Smooth muscle cell (in vitro differentiated cells): ENCODE data around the gene USP17L30. TPM values are rescaled to one million over a fixed set of nuclear protein-coding genes. Genes with fewer than 3 reads are reported as not detected.
"Not testable (repeated sequence)": the region's sequence is repeated elsewhere in the genome, so short reads cannot be mapped to it uniquely, and the experiment has no call there.

Experiments used
- DNase-seq: peaks from one replicate; lab custom pipeline; 2025; ENCODE audit not compliant: unreplicated experiment; lab: John Stamatoyannopoulos, UW
- H2AFZ ChIP-seq: fragments of 200-600 bp; sonication (generic); 2 replicates; pipeline ENCODE4 v1.6.0; 2016; ENCODE audit warnings: antibody characterized with exemption, low read depth, mild to moderate bottlenecking
- H3F3A ChIP-seq: fragments of 200-600 bp; sonication (generic); 2 replicates; pipeline ENCODE4 v1.6.0; 2017; ENCODE audit warnings: antibody characterized with exemption, low read depth
- H3K27ac ChIP-seq: fragments of 200-600 bp; sonication (generic); 2 replicates; pipeline ENCODE4 v1.5.1; 2016; ENCODE audit warnings: low read depth, mild to moderate bottlenecking
- H3K27me3 ChIP-seq: fragments of 200-600 bp; sonication (generic); 2 replicates; pipeline ENCODE4 v1.6.1; 2016; ENCODE audit warnings: low read depth, mild to moderate bottlenecking
- H3K36me3 ChIP-seq: fragments of 200-600 bp; sonication (generic); 2 replicates; pipeline ENCODE4 v1.5.1; 2016; ENCODE audit warnings: low read depth
- H3K4me1 ChIP-seq: fragments of 200-600 bp; sonication (generic); 2 replicates; pipeline ENCODE4 v1.5.1; 2016; ENCODE audit warnings: low read depth
- H3K4me2 ChIP-seq: fragments of 200-600 bp; sonication (generic); 2 replicates; pipeline ENCODE4 v1.6.0; 2016; ENCODE audit warnings: mild to moderate bottlenecking
- H3K4me3 ChIP-seq: fragments of 200-600 bp; sonication (generic); 2 replicates; pipeline ENCODE4 v1.5.1; 2016; ENCODE audit warnings: mild to moderate bottlenecking
- H3K79me2 ChIP-seq: fragments of 200-600 bp; sonication (generic); 2 replicates; pipeline ENCODE4 v1.6.0; 2016; ENCODE audit warnings: low read depth, mild to moderate bottlenecking
- H3K9ac ChIP-seq: fragments of 200-600 bp; sonication (generic); 2 replicates; pipeline ENCODE4 v1.6.0; 2016; ENCODE audit warnings: low read depth
- H3K9me3 ChIP-seq: fragments of 200-600 bp; sonication (generic); replicated peaks from 2 replicates; pipeline ENCODE4 v1.5.1; 2016; ENCODE audit warnings: low read depth
- H4K20me1 ChIP-seq: fragments of 200-600 bp; sonication (generic); 2 replicates; pipeline ENCODE4 v1.6.0; 2016; ENCODE audit warnings: low read depth
- WGBS: methylation state at CpG from one replicate; pipeline ENCODE4 v1.1.7; 2016; ENCODE audit warnings: low lambda C conversion rate; 5-methylcytosine and 5-hydroxymethylcytosine counted together
- polyA plus RNA-seq: library from polyadenylated mRNA; unstranded; fragments of >200 nt; fragmentation: Nextera tagmentation; extraction: Ambion mirVana; gene quantifications from 2 replicates; pipeline ENCODE4 v1.2.1, GENCODE V29; 2016
- small RNA-seq: library from RNA; depleted of rRNA; stranded (forward); fragments of <200 nt; gene quantifications from one replicate; pipeline ENCODE3, GENCODE V24; 2014
- total RNA-seq: library from RNA; depleted of rRNA; stranded (reverse); fragments of >200 nt; gene quantifications from 2 replicates; pipeline ENCODE4 v1.2.3, GENCODE V29; 2014
- TF ChIP-seq, protein P1 (sequence below): fragments of 200-600 bp; sonication (generic); IDR thresholded peaks from 2 replicates; pipeline ENCODE4 v1.5.1; 2017; ENCODE audit warnings: borderline replicate concordance, mild to moderate bottlenecking, antibody characterized with exemption; ENCODE audit not compliant: insufficient read depth, poor library complexity, severe bottlenecking

The USP17L30 gene
- total and polyA plus RNA-seq, 2 experiments from 2014 or later, result not detected

DNA sequence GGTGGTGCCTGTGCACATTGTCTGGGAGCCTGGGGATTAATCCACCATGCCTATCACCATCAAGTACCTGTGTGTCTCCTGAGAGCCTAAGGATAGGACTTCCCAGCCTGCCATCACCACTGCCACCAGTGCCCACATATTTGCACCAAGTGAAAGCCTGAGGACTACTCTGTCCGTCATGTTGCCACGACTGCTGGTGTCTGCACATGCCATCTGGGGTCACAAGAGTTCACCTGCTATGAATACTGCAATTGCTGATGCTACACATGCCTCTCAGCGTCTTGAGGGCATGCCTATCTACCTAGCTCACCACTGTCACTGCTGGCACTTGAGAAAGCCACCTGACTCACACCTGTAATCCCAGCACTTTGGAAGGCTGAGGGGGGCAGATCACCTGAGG, 43.6 kb downstream of the USP17L30 start:
- not testable (repeated sequence) for H3K79me2 ChIP-seq, H3F3A ChIP-seq, H3K9me3 ChIP-seq, H3K9ac ChIP-seq, H4K20me1 ChIP-seq, H3K4me2 ChIP-seq, DNase-seq, H3K27me3 ChIP-seq, H3K4me1 ChIP-seq, H2AFZ ChIP-seq, H3K36me3 ChIP-seq, H3K27ac ChIP-seq, H3K4me3 ChIP-seq
- 65% methylated on average over 3 of the region's 3 CpGs for WGBS

DNA sequence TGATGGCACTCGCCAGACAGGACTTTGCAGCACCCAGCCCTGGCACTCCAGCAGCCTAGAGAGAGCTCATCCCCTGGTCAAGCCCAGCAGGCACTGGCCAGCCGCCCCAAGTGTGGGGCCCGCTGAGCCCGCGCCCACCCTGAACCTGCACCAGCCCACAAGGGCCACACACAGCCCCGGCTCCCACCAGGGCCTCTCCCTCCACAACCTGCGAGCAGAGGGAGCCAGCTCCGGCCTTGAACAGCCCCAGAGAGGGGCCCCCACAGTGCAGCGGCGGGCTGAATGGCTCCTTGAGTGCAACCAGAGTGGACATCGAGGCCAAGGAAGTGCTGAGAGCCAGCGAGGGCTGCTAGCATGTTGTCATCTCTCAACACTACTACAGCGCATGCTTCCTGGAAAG, 46.9 kb downstream of the USP17L30 start:
- Histone ChIP-seq H4K20me1 (no peaks in the 10 kb centered on the region), H3K4me2 (no peak overlapping the region), H3K9me3 (no peaks in the 10 kb centered on the region), H3K36me3 (no peaks in the 10 kb centered on the region), H3K27me3 (no peaks in the 10 kb centered on the region), H3K4me1 (no peaks in the 10 kb centered on the region), H2AFZ (no peak overlapping the region), H3K9ac (no peak overlapping the region), H3K4me3 (no peak overlapping the region), H3K79me2 (no peaks in the 10 kb centered on the region), H3K27ac (no peak overlapping the region), H3F3A (no peaks in the 10 kb centered on the region)
- no peak for DNase-seq
- 78% methylated on average over 13 of the region's 13 CpGs for WGBS
- TF ChIP-seq, protein P1, sequence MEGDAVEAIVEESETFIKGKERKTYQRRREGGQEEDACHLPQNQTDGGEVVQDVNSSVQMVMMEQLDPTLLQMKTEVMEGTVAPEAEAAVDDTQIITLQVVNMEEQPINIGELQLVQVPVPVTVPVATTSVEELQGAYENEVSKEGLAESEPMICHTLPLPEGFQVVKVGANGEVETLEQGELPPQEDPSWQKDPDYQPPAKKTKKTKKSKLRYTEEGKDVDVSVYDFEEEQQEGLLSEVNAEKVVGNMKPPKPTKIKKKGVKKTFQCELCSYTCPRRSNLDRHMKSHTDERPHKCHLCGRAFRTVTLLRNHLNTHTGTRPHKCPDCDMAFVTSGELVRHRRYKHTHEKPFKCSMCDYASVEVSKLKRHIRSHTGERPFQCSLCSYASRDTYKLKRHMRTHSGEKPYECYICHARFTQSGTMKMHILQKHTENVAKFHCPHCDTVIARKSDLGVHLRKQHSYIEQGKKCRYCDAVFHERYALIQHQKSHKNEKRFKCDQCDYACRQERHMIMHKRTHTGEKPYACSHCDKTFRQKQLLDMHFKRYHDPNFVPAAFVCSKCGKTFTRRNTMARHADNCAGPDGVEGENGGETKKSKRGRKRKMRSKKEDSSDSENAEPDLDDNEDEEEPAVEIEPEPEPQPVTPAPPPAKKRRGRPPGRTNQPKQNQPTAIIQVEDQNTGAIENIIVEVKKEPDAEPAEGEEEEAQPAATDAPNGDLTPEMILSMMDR, result no peak

Small RNA genes within 50 kb of the gene (small RNA-seq; reads per million reads assigned to genes)
- gene RNA5SP153, result not detected

Other genes starting within 250 kb of the USP17L30 start
- gene FAM90A26, start 192.7 kb upstream of the USP17L30 start, total RNA-seq, result not detected in 2 replicates
- not detected in 2 replicates for gene FAM90A26, start 192.7 kb upstream of the USP17L30 start, polyA plus RNA-seq
- gene USP17L10, start 152.5 kb upstream of the USP17L30 start, total RNA-seq, result not detected in 2 replicates
- gene USP17L10, start 152.5 kb upstream of the USP17L30 start, polyA plus RNA-seq, result not detected in 2 replicates
- gene USP17L11, start 147.7 kb upstream of the USP17L30 start, total RNA-seq, result not detected in 2 replicates
- not detected in 2 replicates for gene USP17L11, start 147.7 kb upstream of the USP17L30 start, polyA plus RNA-seq
- gene USP17L12, start 143.0 kb upstream of the USP17L30 start, total RNA-seq, result not detected in 2 replicates
- not detected in 2 replicates for gene USP17L12, start 143.0 kb upstream of the USP17L30 start, polyA plus RNA-seq
- not detected in 2 replicates for gene USP17L13, start 138.2 kb upstream of the USP17L30 start, total RNA-seq
- gene USP17L13, start 138.2 kb upstream of the USP17L30 start, polyA plus RNA-seq, result not detected in 2 replicates
- not detected in 2 replicates for gene USP17L15, start 128.7 kb upstream of the USP17L30 start, total RNA-seq
- not detected in 2 replicates for gene USP17L15, start 128.7 kb upstream of the USP17L30 start, polyA plus RNA-seq
- not detected in 2 replicates for gene USP17L17, start 119.2 kb upstream of the USP17L30 start, total RNA-seq
- not detected in 2 replicates for gene USP17L17, start 119.2 kb upstream of the USP17L30 start, polyA plus RNA-seq
- gene USP17L18, start 114.5 kb upstream of the USP17L30 start, total RNA-seq, result not detected in 2 replicates
- not detected in 2 replicates for gene USP17L18, start 114.5 kb upstream of the USP17L30 start, polyA plus RNA-seq
- not detected in 2 replicates for gene USP17L19, start 109.8 kb upstream of the USP17L30 start, total RNA-seq
- gene USP17L19, start 109.8 kb upstream of the USP17L30 start, polyA plus RNA-seq, result not detected in 2 replicates
- gene USP17L20, start 105.0 kb upstream of the USP17L30 start, total RNA-seq, result not detected in 2 replicates
- not detected in 2 replicates for gene USP17L20, start 105.0 kb upstream of the USP17L30 start, polyA plus RNA-seq
- not detected in 2 replicates for gene USP17L21, start 100.3 kb upstream of the USP17L30 start, total RNA-seq
- not detected in 2 replicates for gene USP17L21, start 100.3 kb upstream of the USP17L30 start, polyA plus RNA-seq
- not detected in 2 replicates for gene USP17L22, start 95.5 kb upstream of the USP17L30 start, total RNA-seq
- not detected in 2 replicates for gene USP17L22, start 95.5 kb upstream of the USP17L30 start, polyA plus RNA-seq
- gene USP17L24, start 38.0 kb upstream of the USP17L30 start, total RNA-seq, result not detected in 2 replicates
- gene USP17L24, start 38.0 kb upstream of the USP17L30 start, polyA plus RNA-seq, result not detected in 2 replicates
- gene USP17L25, start 33.2 kb upstream of the USP17L30 start, total RNA-seq, result not detected in 2 replicates
- not detected in 2 replicates for gene USP17L25, start 33.2 kb upstream of the USP17L30 start, polyA plus RNA-seq
- gene USP17L26, start 28.5 kb upstream of the USP17L30 start, total RNA-seq, result not detected in 2 replicates
- gene USP17L26, start 28.5 kb upstream of the USP17L30 start, polyA plus RNA-seq, result not detected in 2 replicates
- not detected in 2 replicates for gene USP17L5, start 23.7 kb upstream of the USP17L30 start, total RNA-seq
- gene USP17L5, start 23.7 kb upstream of the USP17L30 start, polyA plus RNA-seq, result not detected in 2 replicates
- gene USP17L27, start 19.0 kb upstream of the USP17L30 start, total RNA-seq, result not detected in 2 replicates
- not detected in 2 replicates for gene USP17L27, start 19.0 kb upstream of the USP17L30 start, polyA plus RNA-seq
- gene USP17L28, start 14.2 kb upstream of the USP17L30 start, total RNA-seq, result not detected in 2 replicates
- not detected in 2 replicates for gene USP17L28, start 14.2 kb upstream of the USP17L30 start, polyA plus RNA-seq
- gene USP17L29, start 9.5 kb upstream of the USP17L30 start, total RNA-seq, result not detected in 2 replicates
- gene USP17L29, start 9.5 kb upstream of the USP17L30 start, polyA plus RNA-seq, result not detected in 2 replicates
- not detected in 2 replicates for gene DEFB131A, start 81.3 kb downstream of the USP17L30 start, total RNA-seq
- gene DEFB131A, start 81.3 kb downstream of the USP17L30 start, polyA plus RNA-seq, result not detected in 2 replicates